ENCODE results near the gene EHD2.
"Not testable (repeated sequence)": the region's sequence is repeated elsewhere in the genome, so short reads cannot be mapped to it uniquely, and the experiment has no call there.

Gene EHD2, protein sequence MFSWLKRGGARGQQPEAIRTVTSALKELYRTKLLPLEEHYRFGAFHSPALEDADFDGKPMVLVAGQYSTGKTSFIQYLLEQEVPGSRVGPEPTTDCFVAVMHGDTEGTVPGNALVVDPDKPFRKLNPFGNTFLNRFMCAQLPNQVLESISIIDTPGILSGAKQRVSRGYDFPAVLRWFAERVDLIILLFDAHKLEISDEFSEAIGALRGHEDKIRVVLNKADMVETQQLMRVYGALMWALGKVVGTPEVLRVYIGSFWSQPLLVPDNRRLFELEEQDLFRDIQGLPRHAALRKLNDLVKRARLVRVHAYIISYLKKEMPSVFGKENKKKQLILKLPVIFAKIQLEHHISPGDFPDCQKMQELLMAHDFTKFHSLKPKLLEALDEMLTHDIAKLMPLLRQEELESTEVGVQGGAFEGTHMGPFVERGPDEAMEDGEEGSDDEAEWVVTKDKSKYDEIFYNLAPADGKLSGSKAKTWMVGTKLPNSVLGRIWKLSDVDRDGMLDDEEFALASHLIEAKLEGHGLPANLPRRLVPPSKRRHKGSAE

GRCh38 chr19:47713046-47714021, at the start of gene EHD2:
Gene EHD2, plus strand, starts transcription at chr19:47713422. Its CDS starts 3,191 bp downstream, at chr19:47716613.
- peak in 1 of 2 donors; percentile 33 for DNase-seq (ENCODE audit: low read depth in 2 of 2)

DNA sequence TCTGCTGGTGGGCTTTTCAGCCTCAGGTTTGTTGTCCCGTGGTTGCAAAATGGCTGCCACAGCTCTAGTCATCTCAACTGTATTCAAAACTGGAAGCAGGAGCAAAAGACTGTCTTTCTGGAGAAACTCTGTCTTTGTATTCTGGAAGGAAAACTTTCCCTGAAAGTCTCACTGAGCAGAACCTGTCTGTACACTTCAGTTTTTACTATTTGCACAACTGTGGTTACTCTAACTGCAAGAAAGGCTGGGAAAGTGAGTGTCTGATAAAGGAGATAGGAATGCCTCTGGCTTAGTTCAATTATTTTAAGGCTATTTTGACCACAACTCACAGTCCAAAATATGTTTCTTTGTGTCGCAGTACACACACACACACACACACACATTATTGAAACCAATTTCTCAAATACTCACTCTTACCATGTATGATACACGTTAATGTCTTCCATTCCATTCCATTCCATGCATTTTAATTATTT, 49.7 kb upstream of the EHD2 start:
- no peak for DNase-seq (ENCODE audit: low read depth in 2 of 2)

GRCh38 chr19:47663911-47664771, 49.1 kb upstream of the EHD2 start:
- DNase-seq (ENCODE audit: low read depth in 2 of 2) = no peak

GRCh38 chr19:47668556-47668955, 44.7 kb upstream of the EHD2 start:
- DNase-seq (ENCODE audit: low read depth in 2 of 2) = not testable (repeated sequence)

GRCh38 chr19:47670736-47671135, 42.5 kb upstream of the EHD2 start:
- DNase-seq (ENCODE audit: low read depth in 2 of 2) = no peak

DNA sequence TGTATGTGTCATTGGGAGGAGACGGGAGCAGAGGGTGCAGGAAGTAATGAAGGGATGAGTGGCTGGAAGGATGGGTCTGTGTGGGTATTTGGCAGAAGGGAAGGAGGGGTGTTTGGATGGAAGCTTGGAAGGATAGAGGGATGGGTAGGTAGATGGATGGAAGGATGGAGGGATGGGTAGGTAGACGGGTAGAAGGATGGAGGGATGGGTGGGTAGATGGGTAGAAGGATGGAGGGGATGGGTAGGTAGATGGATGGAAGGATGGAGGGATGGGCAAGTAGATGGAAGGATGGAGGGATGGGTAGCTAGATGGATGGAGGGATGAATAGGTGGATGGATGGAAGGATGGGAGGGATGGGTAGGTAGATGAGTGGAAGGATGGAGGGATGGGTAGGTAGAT, 41.7 kb upstream of the EHD2 start:
- no peak for DNase-seq (ENCODE audit: low read depth in 2 of 2)

DNA sequence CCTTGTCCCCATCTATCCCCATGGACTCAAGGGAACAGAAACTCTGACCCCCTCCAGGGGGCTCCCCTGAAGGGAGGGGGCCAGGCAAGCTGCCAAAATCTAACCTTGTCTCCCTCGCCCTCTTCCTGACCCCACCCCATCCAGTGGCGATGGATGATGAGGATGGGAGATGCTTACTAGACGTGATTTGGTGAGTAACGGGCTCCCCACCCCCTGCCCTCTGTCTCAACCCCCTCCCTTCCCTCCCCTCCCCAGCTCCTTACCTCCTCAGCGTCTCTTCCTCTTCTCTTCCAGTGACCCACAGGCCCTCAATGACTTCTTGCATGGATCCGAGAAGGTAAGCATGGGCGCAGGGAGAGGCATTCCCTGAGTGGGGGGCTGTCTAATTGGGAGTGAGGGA, 39.8 kb upstream of the EHD2 start:
- no peak for DNase-seq (ENCODE audit: low read depth in 2 of 2)

GRCh38 chr19:47674548-47674947, 38.7 kb upstream of the EHD2 start:
- DNase-seq (ENCODE audit: low read depth in 2 of 2) = no peak

DNA sequence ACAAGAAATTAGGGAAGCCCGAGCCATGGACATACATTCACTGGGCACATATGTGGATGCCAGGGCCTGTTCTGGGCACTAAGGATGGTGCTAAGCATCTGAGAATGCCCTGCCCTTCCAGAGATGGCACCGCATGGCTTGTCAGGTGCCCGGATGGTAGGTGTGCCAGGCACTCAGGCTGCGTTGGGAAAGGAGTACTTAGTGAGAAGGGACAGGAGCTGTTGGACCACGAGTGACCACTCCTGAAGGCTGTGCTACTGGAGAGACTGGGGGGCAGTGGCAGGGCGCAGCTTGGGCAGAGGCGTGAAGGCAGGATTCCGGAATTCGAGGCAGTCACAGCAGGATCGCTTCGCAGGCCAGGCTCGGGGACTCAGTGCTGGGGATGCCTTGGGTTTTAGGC, 38.0 kb upstream of the EHD2 start:
- DNase-seq (ENCODE audit: low read depth in 2 of 2) = no peak

GRCh38 chr19:47675859-47676258, 37.4 kb upstream of the EHD2 start:
- no peak for DNase-seq (ENCODE audit: low read depth in 2 of 2)

GRCh38 chr19:47676811-47677210, 36.4 kb upstream of the EHD2 start:
- DNase-seq (ENCODE audit: low read depth in 2 of 2) = no peak

GRCh38 chr19:47679251-47679900, 33.8 kb upstream of the EHD2 start:
- no peak for DNase-seq (ENCODE audit: low read depth in 2 of 2)

DNA sequence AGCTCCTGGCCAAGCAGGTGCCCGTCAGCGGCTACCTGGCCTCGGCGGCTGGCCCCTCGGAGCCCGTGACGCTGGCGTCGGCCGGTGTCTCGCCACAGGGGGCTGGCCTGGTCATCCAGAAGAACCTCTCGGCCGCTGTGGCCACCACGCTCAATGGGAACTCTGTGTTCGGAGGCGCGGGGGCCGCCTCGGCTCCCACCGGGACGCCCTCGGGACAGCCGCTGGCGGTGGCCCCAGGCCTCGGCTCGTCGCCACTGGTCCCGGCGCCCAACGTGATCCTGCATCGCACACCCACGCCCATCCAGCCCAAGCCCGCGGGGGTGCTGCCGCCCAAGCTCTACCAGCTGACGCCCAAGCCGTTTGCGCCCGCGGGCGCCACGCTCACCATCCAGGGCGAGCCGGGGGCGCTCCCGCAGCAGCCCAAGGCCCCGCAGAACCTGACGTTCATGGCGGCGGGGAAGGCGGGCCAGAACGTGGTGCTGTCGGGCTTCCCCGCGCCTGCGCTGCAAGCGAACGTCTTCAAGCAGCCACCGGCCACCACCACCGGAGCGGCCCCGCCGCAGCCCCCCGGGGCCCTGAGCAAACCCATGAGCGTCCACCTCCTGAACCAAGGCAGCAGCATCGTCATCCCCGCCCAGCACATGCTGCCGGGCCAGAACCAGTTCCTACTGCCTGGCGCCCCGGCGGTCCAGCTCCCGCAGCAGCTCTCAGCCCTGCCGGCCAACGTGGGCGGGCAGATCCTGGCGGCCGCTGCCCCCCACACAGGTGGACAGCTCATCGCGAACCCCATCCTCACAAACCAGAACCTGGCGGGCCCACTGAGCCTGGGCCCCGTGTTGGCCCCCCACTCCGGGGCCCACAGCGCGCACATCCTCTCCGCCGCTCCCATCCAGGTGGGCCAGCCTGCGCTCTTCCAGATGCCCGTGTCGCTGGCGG, 33.0 kb upstream of the EHD2 start:
- no peak for DNase-seq (ENCODE audit: low read depth in 2 of 2)

GRCh38 chr19:47680858-47681332, 32.3 kb upstream of the EHD2 start:
- DNase-seq (ENCODE audit: low read depth in 2 of 2) = no peak

- DNase-seq (ENCODE audit: low read depth in 2 of 2) = no peak
Measured at GRCh38 chr19:47681388-47681787, 31.8 kb upstream of the EHD2 start.

DNA sequence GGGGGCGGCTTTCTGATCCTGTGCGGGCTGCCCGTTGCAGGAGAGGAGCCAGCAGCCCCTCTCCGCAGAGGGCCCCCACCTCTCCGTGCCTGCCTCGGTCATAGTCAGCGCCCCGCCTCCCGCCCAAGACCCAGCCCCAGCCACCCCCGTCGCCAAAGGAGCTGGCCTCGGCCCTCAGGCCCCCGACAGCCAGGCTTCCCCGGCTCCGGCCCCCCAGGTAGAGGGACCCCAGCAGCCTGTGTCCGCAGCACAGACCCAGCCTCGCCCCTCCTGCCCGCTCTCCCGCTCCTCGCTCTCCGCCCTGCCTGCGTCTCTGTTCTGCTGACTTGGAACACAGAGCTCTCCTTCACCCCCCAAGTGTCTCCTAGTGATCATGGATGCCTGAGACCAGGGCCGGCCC, 31.3 kb upstream of the EHD2 start:
- DNase-seq (ENCODE audit: low read depth in 2 of 2) = no peak

DNA sequence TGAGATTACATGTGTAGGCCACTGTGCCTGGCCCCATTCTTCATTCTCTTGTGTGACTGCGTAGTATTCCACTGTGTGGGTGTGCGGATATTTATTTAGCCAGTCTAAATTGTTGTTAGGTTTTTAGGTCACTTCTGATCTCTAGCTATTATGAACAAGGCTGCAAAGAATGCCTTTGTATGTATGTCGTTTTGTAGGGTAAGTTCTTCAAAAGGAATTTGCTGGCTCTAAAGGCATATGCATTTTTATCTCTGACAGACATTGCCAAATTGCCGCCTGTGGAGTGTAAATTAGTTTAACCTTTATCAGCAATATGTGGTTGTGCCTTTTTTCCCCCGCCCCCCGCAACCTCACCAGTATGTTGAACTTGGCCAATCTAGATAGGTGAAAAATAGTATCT, 30.3 kb upstream of the EHD2 start:
- DNase-seq (ENCODE audit: low read depth in 2 of 2) = no peak

- DNase-seq (ENCODE audit: low read depth in 2 of 2) = no peak
Measured at GRCh38 chr19:47686679-47687450, 26.4 kb upstream of the EHD2 start.

DNA sequence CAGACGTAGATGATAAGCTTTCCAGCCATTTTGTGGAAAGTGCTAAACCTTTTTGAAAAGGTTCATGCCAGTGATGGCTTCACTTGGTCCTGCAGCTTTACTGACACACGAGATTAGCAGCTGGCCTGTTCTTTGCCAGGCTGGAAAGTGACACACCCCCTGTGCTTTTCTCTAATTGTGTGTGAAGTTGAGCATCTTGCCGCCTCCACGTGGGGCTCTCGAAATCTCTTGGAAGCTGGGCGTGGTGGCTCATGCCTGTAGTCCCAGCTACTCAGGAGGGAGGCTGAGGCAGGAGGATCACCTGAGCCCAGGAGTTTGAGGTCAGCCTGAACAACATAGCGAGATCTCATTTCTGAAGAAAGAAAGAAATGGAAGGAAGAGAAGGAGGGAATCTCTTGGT, 25.3 kb upstream of the EHD2 start:
- no peak for DNase-seq (ENCODE audit: low read depth in 2 of 2)
